Activated T-helper 1 cell treated with Interleukin-2 at 50 U/mL for 16 hours (primary cell): ENCODE measurements around the gene KIF20B.
"Not testable (repeated sequence)": the region's sequence is repeated elsewhere in the genome, so short reads cannot be mapped to it uniquely, and the experiment has no call there.

Experiments used
- DNase-seq: peaks from one replicate; pipeline ENCODE4 v3.0.0-alpha.2; 2020; ENCODE audit warnings: low read depth

KIF20B gene

DNA sequence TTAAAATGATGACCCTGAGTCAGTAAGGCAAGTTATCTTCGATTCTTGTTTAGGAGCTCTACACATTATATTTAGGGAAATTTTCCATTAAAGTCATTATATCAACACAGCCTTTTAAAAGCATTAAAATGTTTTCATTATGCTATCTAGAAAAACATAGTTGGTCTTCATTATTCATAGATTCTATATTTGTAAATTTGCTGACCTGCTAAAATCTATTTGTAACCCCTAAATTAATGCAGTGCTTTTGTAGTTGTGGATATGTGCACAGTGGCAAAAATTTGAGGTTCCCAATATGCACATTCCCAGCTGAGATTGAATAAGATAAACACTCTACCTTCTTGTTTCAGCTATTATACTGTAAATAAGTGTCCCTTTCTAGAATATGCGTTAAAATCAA lies 81.1 kb downstream of the KIF20B start:
- DNase-seq, result no peak

DNA sequence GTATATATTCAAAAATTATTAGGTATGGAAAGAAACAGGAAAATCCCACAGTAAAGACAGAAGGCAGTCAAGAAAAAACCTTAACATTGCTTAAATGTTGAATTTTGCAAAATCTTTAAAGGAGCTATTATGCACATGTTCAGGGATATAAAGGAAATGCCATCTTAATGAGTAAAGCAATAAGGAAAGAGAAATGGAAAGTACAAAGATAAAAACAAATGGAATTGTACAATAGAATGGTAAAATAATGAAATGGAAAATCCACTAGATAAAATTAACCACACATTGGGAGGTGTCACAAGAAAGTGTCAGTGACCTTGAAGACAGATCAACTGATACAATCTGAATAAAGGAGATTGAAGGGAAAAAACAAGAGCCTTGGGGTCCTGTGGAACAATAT lies 82.0 kb downstream of the KIF20B start:
- no peak for DNase-seq

DNA sequence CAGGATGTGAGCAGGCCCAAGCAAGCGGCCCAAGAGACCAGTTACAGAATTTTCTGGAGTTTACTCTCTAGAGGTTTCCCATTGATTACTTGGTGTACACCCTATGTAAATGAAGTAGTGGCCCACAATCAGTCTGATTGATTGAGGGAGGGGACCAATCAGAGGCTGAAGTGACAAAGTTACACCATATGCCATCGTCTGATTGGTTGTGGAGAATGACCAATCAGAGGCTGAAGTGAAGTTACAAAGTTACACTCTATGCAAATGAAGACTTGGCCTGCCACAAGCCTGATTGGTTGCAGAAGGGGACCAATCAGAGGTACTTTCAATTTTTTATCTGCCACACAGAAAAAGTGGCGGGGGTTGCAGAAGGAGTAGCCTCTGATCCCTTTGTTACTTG lies 83.7 kb downstream of the KIF20B start:
- no peak for DNase-seq

DNA sequence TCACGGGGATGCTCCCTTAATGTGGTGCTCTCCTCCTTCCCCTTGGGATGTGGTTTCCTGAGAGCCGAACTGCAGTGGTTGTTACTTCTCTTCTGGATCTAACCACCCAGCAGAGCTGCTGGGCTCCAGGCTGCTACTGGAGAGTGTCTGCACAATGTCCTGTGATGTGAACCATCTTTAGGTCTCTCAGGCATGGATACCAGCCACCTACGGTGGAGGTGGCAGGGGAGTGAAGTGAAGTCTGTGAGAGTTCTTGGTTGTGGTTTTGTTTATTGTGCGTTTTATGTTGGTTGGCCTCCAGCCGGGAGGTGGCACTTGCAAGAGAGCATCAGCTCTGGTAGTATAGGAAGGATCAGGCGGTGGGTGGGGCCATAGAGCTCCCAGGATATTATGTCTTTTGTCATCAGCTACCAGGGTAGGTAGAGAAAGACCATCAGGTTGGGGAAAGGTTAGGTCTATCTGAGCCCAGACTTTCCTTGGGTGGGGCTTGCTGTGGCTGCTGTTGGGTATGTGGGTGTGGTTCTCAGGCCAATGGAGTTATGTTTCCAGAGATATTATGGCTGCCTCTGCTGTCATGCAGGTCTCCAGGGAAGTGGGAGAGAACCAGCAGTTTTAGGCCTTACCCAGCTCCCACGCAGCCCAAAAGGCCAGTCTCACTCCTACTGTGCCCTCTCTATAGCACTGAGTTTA lies 87.9 kb downstream of the KIF20B start:
- DNase-seq, result no peak

DNA sequence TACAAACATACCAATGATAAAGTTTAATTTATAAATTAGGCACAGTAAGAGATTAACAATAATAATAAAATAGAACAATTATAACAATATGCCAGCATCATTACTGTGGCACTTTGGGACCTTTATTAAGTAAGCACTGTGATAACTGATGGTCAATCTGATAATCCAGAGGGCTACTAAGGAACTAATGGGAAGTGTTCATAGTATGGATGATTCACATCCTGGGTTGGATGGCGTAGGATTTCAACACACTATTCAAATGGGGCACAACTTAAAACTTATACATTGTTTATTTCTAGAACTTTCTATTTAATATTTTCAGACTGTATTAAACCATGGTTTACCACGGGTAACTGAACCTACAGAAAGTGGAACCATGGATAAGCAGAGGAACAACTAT lies 90.8 kb downstream of the KIF20B start:
- no peak for DNase-seq

DNA sequence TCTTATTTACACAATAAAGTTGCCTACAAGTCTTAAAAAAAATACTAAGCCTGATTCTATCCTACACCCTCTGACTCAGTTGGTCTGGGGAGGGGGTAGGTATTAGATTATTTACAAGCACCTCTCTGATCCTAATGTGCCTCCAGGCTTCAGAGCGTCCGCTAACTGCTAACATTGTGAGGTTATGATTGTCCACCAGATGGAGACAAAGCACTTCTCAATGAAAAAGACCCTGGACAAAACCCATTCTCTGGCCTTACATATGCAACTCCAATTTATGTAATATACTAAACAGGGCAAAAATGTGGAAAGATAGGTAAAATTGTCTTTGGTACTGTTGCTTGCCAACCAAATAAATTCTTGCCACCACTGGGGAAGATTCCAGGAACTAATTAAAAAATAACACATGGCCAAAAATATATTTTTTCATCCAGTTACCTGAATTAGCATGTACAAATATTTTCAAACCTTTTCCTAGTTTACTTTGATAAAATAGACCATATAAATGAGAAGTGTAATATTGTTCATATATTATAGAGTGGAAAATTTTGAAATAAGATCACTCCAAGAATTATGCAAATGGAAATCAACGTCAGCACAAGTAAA lies 92.4 kb downstream of the KIF20B start:
- DNase-seq, result no peak

DNA sequence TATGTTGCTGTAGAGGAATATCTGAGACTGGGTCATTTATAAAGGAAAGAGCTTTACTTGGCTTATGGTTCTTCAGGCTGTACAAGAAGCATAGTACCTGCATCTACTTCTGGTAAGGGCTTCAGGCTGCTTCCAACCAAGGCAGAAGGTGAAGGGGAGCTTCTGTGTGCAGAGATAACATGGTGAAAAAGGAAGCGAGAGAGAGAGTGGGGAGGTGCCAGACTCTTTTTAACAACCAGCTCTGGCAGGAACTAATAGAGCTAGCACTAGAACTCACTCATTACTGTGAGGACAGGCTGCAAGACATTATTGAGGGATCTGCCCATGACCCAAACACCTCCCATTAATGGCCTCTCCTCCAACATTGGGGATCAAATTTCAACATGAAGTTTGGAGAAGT lies 94.5 kb downstream of the KIF20B start:
- no peak for DNase-seq

DNA sequence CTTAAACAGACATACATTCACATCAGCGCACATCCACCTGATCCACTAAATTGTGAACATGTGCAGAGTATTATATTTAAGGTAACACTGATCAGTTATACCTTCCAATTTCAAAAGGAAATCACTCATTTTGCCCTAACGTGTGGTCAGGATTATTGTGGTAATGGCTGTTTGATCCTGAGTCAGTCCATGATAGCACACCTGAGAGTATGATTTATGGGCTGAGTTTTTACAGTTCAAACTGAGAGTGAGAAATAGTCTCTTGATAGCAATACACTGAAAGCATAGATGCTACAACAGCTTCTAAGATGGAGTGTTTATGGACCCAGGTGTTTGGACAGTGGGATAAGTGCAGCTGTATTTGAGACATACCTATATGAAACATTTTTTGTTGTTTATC lies 96.7 kb downstream of the KIF20B start:
- DNase-seq, result no peak

DNA sequence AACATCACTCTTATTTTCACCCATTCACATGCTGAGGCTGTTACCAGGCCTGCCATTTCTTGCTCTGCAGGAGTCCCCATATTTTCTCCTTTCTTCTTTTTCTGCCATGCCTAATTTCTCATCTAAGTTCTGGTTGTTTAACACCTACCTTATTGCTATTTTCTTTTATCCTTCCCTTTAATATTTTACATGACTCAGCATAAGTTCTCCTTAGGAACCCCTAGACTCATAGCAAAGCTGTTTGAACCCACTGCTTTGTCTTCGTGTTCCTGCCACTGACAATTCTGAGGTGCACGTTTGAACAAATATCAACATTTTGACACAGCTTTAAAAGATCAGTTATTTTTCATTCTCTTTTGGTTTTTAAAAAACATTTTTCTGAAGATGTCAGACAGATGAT lies 98.2 kb downstream of the KIF20B start:
- DNase-seq, result no peak

DNA sequence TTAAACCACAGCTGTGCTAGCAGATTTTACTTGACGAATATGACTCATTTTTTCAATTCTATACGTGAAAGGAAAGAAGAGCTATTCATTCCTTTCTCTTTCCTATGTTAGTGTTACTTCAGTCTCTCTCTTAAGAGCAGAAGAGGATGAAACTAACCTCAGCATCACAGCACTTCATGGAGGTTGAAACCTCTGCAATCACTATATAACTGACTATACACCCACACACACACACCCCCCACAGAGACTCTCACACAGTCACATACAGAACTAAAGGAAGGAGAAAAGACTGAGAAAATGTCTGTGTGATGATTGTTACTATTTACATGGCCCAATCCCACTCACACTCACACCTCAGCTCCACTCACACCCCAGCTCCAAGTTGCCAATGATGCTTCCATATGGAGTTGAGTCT lies 104.2 kb downstream of the KIF20B start:
- DNase-seq, result no peak

DNA sequence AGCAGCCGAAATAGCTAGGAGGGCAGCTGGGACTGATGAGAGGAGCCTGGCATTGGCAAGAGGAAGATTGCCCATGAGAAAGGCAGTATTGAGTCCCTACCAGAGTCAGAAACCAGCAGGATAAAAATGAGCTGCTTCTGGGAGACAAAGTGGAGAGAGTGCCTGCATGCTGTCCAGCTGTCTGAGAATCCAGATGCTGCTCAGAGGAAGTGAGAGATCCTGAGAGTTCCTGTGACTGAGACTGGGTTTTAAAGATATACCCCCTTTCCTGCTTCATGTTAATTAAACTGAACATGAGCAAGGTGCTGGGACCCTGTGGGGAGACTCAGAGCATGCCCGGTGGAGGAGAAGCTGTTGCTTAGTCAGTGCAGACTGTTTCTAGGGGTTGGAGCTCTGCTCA lies 107.5 kb downstream of the KIF20B start:
- no peak for DNase-seq

DNA sequence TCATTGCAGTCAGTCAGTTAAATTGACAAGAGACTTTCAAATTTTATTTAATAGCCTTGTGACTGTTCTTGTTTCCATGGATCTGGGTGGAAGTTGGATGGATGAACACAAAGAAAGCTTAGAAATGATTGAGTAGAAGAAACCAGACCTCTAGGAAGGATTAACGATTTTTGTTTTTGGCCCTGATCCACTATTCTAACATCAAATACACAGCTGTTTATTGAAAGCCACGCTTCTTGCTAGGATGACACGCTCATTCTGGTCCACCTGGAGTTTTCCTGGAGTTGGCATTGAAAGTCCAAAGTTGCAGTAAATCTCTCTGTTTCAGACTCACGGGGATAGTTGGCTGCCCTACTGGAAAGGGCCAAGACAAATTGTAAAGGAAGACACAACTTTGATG lies 108.4 kb downstream of the KIF20B start:
- no peak for DNase-seq

DNA sequence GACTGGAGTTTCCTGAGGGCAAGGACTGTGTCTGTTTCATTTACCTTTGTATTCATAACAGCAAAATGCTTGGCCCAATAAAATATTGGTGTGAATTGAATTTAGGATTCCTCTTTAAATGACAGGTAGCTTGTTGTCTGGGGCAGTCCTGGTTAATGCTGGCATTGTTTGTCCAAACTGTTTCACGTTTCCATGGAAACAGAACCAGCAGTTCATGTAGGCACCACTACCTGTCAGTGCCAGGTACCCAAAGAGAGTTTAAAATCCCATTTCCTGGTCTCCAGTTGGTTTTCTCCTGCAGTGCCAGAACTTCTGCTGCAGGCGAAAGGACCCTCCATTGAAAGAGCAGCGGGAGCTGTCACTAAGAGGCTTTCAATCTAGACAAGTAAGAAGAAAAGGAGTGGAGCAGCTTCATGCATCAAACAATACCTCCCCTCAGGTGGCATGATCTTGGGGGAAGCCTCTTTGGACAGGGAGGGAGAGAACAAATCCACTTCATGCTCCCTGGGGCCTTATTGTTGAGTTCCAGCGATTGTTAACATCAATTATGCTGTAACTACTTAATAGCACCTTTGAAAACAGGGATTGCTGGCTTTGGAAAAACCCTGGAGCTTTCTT lies 109.6 kb downstream of the KIF20B start:
- DNase-seq, result no peak

DNA sequence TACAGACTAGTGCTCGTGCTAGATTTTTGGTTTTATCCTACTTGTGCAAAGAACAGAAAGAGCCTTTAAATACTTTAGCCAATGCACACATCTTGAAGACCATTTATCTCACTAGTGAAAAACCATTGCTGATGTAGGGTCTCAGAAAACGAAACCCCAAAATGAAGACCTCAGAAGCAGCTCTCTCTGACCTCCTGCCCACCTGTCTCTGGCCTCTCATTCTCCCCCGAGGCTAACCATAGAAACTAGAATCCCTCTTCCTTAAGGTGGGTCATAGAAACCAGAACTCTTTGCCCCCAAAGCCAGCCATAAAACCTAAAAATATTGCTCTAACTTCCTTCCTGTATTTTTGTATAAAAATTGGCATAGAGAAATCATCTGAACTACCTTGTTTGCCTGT lies 112.2 kb downstream of the KIF20B start:
- DNase-seq, result no peak

DNA sequence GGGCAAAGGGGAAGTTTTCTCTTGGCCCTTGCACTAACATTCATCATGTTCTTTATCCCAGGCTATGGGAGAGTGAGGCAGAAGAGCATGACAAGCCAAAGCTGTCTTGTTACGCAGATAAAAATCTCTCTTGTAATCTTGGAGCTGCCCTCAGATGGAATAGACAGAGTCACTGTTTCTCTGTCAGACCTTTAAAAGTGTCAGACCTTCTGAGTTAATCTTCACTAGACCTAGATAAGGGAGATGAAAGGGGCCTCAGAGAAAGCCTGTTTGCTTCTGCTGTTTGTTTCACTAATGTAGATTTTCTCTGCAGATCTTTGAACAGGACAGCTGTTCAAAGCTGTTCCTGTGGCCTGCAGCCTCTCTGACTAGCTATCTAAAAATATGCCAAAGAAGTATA lies 112.9 kb downstream of the KIF20B start:
- no peak for DNase-seq

DNA sequence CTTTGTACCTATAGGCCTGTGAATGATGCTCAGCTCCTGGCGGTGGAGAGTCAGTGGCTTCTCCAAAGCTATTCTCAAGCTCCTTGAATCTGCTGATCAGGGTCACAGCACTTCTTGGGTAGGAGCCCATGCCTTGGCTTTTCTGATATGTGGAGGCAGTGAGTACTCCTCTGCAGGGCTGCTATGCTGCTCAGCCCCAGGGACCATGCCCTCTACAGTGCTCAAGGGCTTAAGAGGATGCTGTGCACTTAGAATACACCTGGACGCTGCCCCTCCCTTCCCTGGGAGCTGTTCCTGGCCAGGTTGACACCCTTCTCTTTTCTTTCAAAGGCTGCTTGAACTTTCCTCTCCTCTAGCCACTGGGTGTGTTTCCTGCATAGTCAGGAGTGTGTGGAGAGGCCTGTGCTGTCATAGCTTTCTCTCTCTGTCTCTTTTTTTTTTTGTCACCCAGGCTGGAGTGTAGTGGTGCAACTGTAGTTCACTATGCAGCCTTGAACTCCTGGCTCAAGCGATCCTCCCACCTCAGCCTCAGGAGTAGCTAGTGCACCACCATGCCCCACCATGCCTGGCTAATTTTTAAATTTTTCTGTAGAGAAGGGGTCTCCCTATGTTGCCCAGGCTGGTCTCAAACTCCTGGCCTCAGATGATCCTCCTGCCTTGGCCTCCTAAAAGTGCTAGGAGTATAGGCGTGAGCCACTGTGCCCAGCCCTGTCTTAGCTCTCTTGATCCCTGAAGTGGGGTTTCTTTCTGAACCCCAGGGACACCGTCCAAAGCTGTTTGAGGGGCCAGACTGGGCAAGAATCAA lies 113.9 kb downstream of the KIF20B start:
- DNase-seq, result no peak

DNA sequence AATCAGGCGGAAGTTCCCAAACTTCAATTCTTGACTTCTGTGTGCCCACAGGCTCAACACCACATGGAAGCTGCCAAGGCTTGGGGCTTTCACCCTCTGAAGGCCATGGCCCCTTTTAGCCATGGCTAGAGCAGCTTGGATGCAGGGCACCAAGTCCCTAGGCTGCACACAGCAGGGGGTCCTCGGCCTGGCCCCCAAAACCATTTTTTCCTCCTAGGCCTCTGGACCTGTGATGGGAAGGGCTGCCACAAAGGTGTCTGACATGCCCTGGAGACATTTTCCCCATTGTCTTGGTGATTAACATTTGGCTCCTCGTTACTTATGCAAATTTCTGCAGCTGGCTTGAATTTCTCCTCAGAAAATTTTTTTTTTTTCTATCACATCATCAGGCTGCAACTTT lies 117.6 kb downstream of the KIF20B start:
- not testable (repeated sequence) for DNase-seq
